Transverse colon (tissue), 3 donors: ENCODE measurements around the gene AGFG1.

ENCODE experiments used
- CTCF ChIP-seq, 5 experiments: fragments of 200-600 bp in 3 of 5; fragments of 450-650 bp in 2 of 5; sonication (generic) in 3 of 5; IDR thresholded peaks; 1 replicate in 2 of 5; 2 replicates in 3 of 5; pipeline ENCODE4 v1.5.1; 2016 to 2017; ENCODE audit warnings: antibody characterized with exemption in 5 of 5, inconsistent platforms in 3 of 5, mild to moderate bottlenecking in 2 of 5, moderate library complexity in 1 of 5
- EP300 ChIP-seq: sonication (generic); formaldehyde crosslinking; IDR thresholded peaks from one replicate; pipeline ENCODE4 v1.6.1; 2017; ENCODE audit warnings: antibody characterized with exemption, low read depth

GRCh38 chr2:227506456-227506855 lies 34.5 kb downstream of the AGFG1 start:
- TF ChIP-seq CTCF (IDR thresholded peaks at IDR 0.05) (no peak), EP300 (no peak)
